Uterus (tissue), 2 donors: Measurements from ENCODE around the gene STUB1.

ENCODE experiments used
- CTCF ChIP-seq, 4 experiments: fragments of 200-600 bp in 2 of 4; fragments of 450-650 bp in 2 of 4; sonication (generic) in 2 of 4; IDR thresholded peaks; one replicate each; pipeline ENCODE4 v1.5.1; 2016 to 2019; ENCODE audit warnings: antibody characterized with exemption in 4 of 4, mild to moderate bottlenecking in 2 of 4, moderate library complexity in 1 of 4
- POLR2A ChIP-seq, 2 donors: fragments of 450-650 bp; IDR thresholded peaks; one replicate each; pipeline ENCODE4 v1.6.1; 2016; ENCODE audit warnings: antibody characterized with exemption in 2 of 2, mild to moderate bottlenecking in 1 of 2, moderate library complexity in 1 of 2

DNA sequence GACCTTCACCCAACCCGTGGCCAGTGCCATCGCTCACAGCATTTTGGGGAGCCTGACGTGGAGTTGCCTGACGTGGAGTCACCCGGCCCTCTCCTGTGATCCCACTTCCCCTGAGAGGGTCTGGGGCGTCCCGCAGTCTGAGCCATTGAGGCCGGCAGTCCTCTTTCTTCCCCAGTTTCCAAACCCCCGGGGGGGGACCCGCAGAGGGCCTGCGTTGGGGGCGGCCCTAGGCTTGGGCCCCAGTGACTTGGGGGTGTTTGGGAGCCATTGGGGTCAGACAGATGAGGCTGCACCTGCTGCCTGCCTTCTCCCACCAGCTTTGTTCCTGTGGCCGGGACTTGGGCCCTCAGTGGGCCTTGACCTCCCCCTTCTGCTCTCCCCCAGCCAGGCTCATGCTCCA is 10.5 kb upstream of the STUB1 start:
- TF ChIP-seq CTCF (IDR thresholded peaks at IDR 0.05) (no peak), POLR2A (IDR thresholded peaks at IDR 0.05) (no peak)
